Keratinocyte (primary cell): ENCODE measurements around the gene CD69. TPM values are rescaled to one million over a fixed set of nuclear protein-coding genes. Genes with fewer than 3 reads are reported as not detected.

Experiments used
- DNase-seq: peaks from one replicate; pipeline ENCODE4 v3.0.0-alpha.2; 2011; ENCODE audit warnings: low read depth, missing footprints, low spot score
- FAIRE-seq: peaks from 2 replicates; lab custom pipeline; 2011; peaks lifted over from hg19 to GRCh38; lab: Jason Lieb, UNC
- H2AFZ ChIP-seq: 2 replicates; pipeline ENCODE4 v1.6.0; 2012; ENCODE audit warnings: low read length, control low read depth, inconsistent platforms; ENCODE audit not compliant: control insufficient read depth
- H3K27ac ChIP-seq: 2 replicates; pipeline ENCODE4 v1.5.1; 2011; ENCODE audit warnings: low read length; ENCODE audit not compliant: control insufficient read depth, insufficient read depth
- H3K27me3 ChIP-seq: 3 replicates; pipeline ENCODE4 v1.6.0; 2011; ENCODE audit warnings: low read length; ENCODE audit not compliant: control insufficient read depth, insufficient read depth; ENCODE audit errors: extremely low read depth
- H3K36me3 ChIP-seq, 2 experiments: 2 replicates in 1 of 2; 3 replicates in 1 of 2; pipeline ENCODE4 v1.5.1; 2011; ENCODE audit warnings: low read length in 2 of 2, mild to moderate bottlenecking in 1 of 2; ENCODE audit not compliant: control insufficient read depth in 2 of 2, insufficient read depth in 2 of 2; ENCODE audit errors: extremely low read depth in 1 of 2
- H3K4me1 ChIP-seq: 3 replicates; pipeline ENCODE4 v1.5.1; 2011; ENCODE audit warnings: low read length; ENCODE audit not compliant: control insufficient read depth, insufficient read depth; ENCODE audit errors: extremely low read depth
- H3K4me2 ChIP-seq: 3 replicates; pipeline ENCODE4 v1.6.0; 2011; ENCODE audit warnings: low read depth, low read length; ENCODE audit not compliant: control insufficient read depth, insufficient read depth; ENCODE audit errors: extremely low read depth
- H3K4me3 ChIP-seq, 3 experiments: fragments of 200-600 bp in 1 of 3; sonication (generic) in 1 of 3; 2 replicates in 2 of 3; 3 replicates in 1 of 3; pipeline ENCODE4 v1.5.1; 2011 to 2016; ENCODE audit warnings: low read length in 3 of 3, mild to moderate bottlenecking in 3 of 3, control low read depth in 2 of 3, inconsistent platforms in 1 of 3, low read depth in 1 of 3, mixed read lengths in 1 of 3, mixed run types in 1 of 3, moderate library complexity in 1 of 3; ENCODE audit not compliant: control insufficient read depth in 2 of 3, insufficient read depth in 2 of 3; ENCODE audit errors: extremely low read depth in 1 of 3
- H3K79me2 ChIP-seq: 2 replicates; pipeline ENCODE4 v1.6.0; 2012; ENCODE audit warnings: low read length; ENCODE audit not compliant: control insufficient read depth, insufficient read depth
- H3K9ac ChIP-seq: 3 replicates; pipeline ENCODE4 v1.6.0; 2011; ENCODE audit warnings: low read length; ENCODE audit not compliant: control insufficient read depth, insufficient read depth; ENCODE audit errors: extremely low read depth
- H3K9me1 ChIP-seq: 3 replicates; pipeline ENCODE4 v1.6.0; 2011; ENCODE audit warnings: low read length; ENCODE audit not compliant: control insufficient read depth, insufficient read depth; ENCODE audit errors: extremely low read depth
- H3K9me3 ChIP-seq: 2 replicates; pipeline ENCODE4 v1.5.1; 2012; ENCODE audit warnings: low read depth, low read length; ENCODE audit not compliant: control insufficient read depth
- H4K20me1 ChIP-seq: 3 replicates; pipeline ENCODE4 v1.6.0; 2011; ENCODE audit warnings: low read length; ENCODE audit not compliant: control insufficient read depth, insufficient read depth; ENCODE audit errors: extremely low read depth
- CTCF ChIP-seq, 3 experiments: IDR thresholded peaks in 1 of 3; conservative IDR thresholded peaks in 1 of 3; optimal IDR thresholded peaks in 1 of 3; 2 replicates in 2 of 3; 3 replicates in 1 of 3; pipeline versions ENCODE3 to v1.5.1; 2011; ENCODE audit warnings: low read length in 3 of 3, mild to moderate bottlenecking in 3 of 3, moderate library complexity in 2 of 3, control low read depth in 1 of 3, inconsistent platforms in 1 of 3; ENCODE audit not compliant: insufficient read depth in 2 of 3; ENCODE audit errors: extremely low read depth in 1 of 3
- EZH2 ChIP-seq: IDR thresholded peaks from one replicate; pipeline ENCODE4 v1.6.1; 2012; ENCODE audit warnings: inconsistent platforms, mild to moderate bottlenecking, low read length, moderate library complexity
- dilution Hi-C: fragments of 300-500 bp; cut with MboI; formaldehyde crosslinking; loops from one replicate; pipeline ENCODE4 v1.7.0; 2020; ENCODE audit warnings: low sequenced_read_pairs; ENCODE audit not compliant: extremely low pct_ligation_motif_present
- polyA plus RNA-seq, 5 experiments: library from polyadenylated mRNA; depleted of rRNA in 3 of 5; stranded (reverse) in 3 of 5; stranded (forward) in 1 of 5; unstranded in 1 of 5; fragments of >200 nt; gene quantifications; 1 replicate in 1 of 5; 2 replicates in 3 of 5; 3 replicates in 1 of 5; pipeline versions ENCODE4 v1.2.1 to v1.2.3, GENCODE V29; 2011 to 2012; ENCODE audit warnings: missing spikeins in 2 of 5, low read depth in 1 of 5, low replicate concordance in 1 of 5

CD69 gene
- polyA plus RNA-seq, 1 donor (not counting 4 experiments of a cell fraction or from before 2014, with no cell fraction given) = not detected

GRCh38 chr12:9732921-9733461, 27.7 kb downstream of the CD69 start, which contains the start of gene CLECL1:
Gene CLECL1 (minus strand): TSS chr12:9733097.
- peak within 1 kb of the TSS; percentile 10 for H2AFZ ChIP-seq

DNA sequence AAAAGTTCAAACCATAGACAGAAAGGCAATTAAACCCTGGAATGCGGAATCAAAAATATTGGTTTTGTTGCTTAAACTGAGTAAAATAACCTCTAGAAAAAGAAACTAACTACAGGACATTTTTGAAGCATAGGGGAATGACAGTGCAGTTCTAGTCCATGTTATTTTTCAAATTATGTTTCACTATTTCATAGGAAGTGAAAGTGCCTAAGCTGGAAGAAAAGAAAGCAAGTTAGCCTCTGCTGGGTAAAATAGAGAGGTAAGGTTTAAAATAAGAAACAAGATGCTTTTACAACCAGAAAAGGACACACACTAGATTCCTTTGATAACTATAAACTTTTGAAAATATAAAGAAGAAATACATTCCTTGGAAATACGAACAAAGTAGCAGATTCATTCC, 28.9 kb downstream of the CD69 start:
- Histone ChIP-seq H3K9me3 (no peaks in the 10 kb centered on the region), H3K27me3 (no peaks in the 10 kb centered on the region), H3K9ac (no peak overlapping the region), H3K4me1 (no peaks in the 10 kb centered on the region), H3K4me3 (no peak overlapping the region), H3K4me2 (no peak overlapping the region), H3K79me2 (no peaks in the 10 kb centered on the region), H3K36me3 (no peaks in the 10 kb centered on the region), H4K20me1 (no peaks in the 10 kb centered on the region), H3K9me1 (no peaks in the 10 kb centered on the region), H3K27ac (no peak overlapping the region), H2AFZ (peak overlapping the region; percentile 10)
- no peak for FAIRE-seq
- TF ChIP-seq EZH2 (no peak), CTCF (optimal IDR thresholded peaks at IDR 0.05 in 1 of 3, IDR thresholded peaks at IDR 0.05 in 1 of 3, conservative IDR thresholded peaks at IDR 0.05 in 1 of 3; ENCODE audit: extremely low read depth in 1 of 3, insufficient read depth in 2 of 3, low read length in 3 of 3) (no peak)
- no peak for DNase-seq
- dilution Hi-C loops = no loop called here

More at GRCh38 chr12:9732921-9733461, 27.7 kb downstream of the CD69 start, which contains the start of gene CLECL1:
- no peaks in the 10 kb centered on the region for H3K9me3 ChIP-seq
- DNase-seq = no peak
- no peak for FAIRE-seq
- no peaks in the 10 kb centered on the region for H3K4me1 ChIP-seq
- H3K27ac ChIP-seq = no peak within 1 kb of the TSS
- H3K36me3 ChIP-seq = no peaks in the 10 kb centered on the region
- H3K4me3 ChIP-seq = no peak within 1 kb of the TSS
- H3K9me1 ChIP-seq = no peaks in the 10 kb centered on the region
- H3K27me3 ChIP-seq = no peaks in the 10 kb centered on the region
- dilution Hi-C loops = no loop called here
- no peak within 1 kb of the TSS for H3K9ac ChIP-seq
- TF ChIP-seq CTCF (optimal IDR thresholded peaks at IDR 0.05 in 1 of 3, IDR thresholded peaks at IDR 0.05 in 1 of 3, conservative IDR thresholded peaks at IDR 0.05 in 1 of 3; ENCODE audit: extremely low read depth in 1 of 3, insufficient read depth in 2 of 3, low read length in 3 of 3) (no peak), EZH2 (no peak)
- H3K4me2 ChIP-seq = no peak within 1 kb of the TSS
- H3K79me2 ChIP-seq = no peaks in the 10 kb centered on the region
- H4K20me1 ChIP-seq = no peaks in the 10 kb centered on the region
